ENCODE measurements around the gene FERMT1.

Gene FERMT1

DNA sequence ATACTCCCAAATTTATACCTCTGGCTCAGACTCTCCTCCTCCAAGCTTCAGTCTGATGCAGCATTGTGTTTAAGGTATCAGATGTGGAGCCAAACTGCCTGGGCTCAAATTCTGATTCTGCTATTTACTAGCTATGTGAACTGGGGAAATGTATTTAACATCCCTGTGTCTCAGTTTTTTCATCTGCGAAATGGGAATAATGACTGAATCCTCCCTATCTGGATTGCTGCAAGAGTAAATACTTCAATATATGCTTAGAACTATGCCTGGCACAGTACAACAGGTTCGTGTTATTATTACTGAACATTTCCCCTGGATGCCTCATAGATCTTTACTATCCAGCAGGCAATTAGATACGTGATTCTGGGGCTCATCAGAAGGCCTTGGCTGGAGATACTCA lies 74.4 kb downstream of the FERMT1 start:
- no peaks in the 10 kb centered on the region for H4K20me1 ChIP-seq (ENCODE audit: insufficient read depth, low read length, poor library complexity, severe bottlenecking)

DNA sequence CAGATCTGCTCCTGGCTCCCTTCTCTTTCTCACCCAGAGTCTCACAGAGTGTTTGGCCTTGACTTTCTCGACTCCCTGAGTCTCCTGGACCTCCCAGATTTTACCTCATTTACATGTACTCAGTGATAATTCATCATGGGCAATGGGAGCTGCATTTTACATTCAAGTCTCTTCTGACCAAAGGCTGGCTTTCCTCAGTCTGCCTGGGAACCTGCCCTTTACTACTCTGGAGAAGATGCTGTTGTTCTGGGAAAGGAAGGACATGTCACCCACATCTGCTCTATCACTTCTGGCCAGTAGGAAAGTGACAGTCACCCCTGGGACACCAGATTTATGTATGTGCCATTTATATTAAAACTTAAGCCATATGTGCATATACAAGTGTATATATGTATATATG lies 76.4 kb downstream of the FERMT1 start:
- Histone ChIP-seq H3K9ac (ENCODE audit: low read depth, low read length, poor library complexity, severe bottlenecking) (no peak overlapping the region), H3K36me3 (ENCODE audit: insufficient read depth, low read length) (peaks cover 10% of the 10 kb centered on the region; the same call in 1 of the 2 replicates), H3K27me3 (ENCODE audit: insufficient read depth, low read length, poor library complexity, severe bottlenecking) (no peaks in the 10 kb centered on the region), H4K20me1 (ENCODE audit: insufficient read depth, low read length, poor library complexity, severe bottlenecking) (no peaks in the 10 kb centered on the region), H3K79me2 (ENCODE audit: insufficient read depth, low read length) (no peaks in the 10 kb centered on the region), H3K4me2 (ENCODE audit: low read depth, low read length, poor library complexity, severe bottlenecking) (no peak overlapping the region), H2AFZ (ENCODE audit: low read length) (no peak overlapping the region), H3K4me3 (ENCODE audit: low read length, poor library complexity, severe bottlenecking) (no peak overlapping the region), H3K9me2 (replicated peaks; ENCODE audit: low read depth, low read length) (no peaks in the 10 kb centered on the region), H3F3A (ENCODE audit: low read depth) (no peaks in the 10 kb centered on the region), H3K4me1 (ENCODE audit: insufficient read depth, low read length, poor library complexity, severe bottlenecking) (no peaks in the 10 kb centered on the region), H3K9me3 (ENCODE audit: insufficient read depth, low read depth, low read length) (no peaks in the 10 kb centered on the region)
- no peak for TF ChIP-seq CTCF (conservative IDR thresholded peaks at IDR 0.05; ENCODE audit: low read length)
- TF ChIP-seq EZH2phosphoT487 (IDR thresholded peaks at IDR 0.05; ENCODE audit: borderline replicate concordance) = no peak

More for the DNA sequence above, 74.4 kb downstream of the FERMT1 start:
- no peak overlapping the region for H2AFZ ChIP-seq (ENCODE audit: low read length)
- no peak overlapping the region for H3K9ac ChIP-seq (ENCODE audit: low read depth, low read length, poor library complexity, severe bottlenecking)
- H3K9me2 ChIP-seq (replicated peaks; ENCODE audit: low read depth, low read length) = no peaks in the 10 kb centered on the region
- TF ChIP-seq CTCF (conservative IDR thresholded peaks at IDR 0.05; ENCODE audit: low read length) (no peak), EZH2phosphoT487 (IDR thresholded peaks at IDR 0.05; ENCODE audit: borderline replicate concordance) (no peak)
- no peak overlapping the region for H3K4me3 ChIP-seq (ENCODE audit: low read length, poor library complexity, severe bottlenecking)
- no peaks in the 10 kb centered on the region for H3K36me3 ChIP-seq (ENCODE audit: insufficient read depth, low read length)
- H3F3A ChIP-seq (ENCODE audit: low read depth) = no peaks in the 10 kb centered on the region
- no peaks in the 10 kb centered on the region for H3K27me3 ChIP-seq (ENCODE audit: insufficient read depth, low read length, poor library complexity, severe bottlenecking)
- no peaks in the 10 kb centered on the region for H3K79me2 ChIP-seq (ENCODE audit: insufficient read depth, low read length)
- no peaks in the 10 kb centered on the region for H3K9me3 ChIP-seq (ENCODE audit: insufficient read depth, low read depth, low read length)
- H3K4me2 ChIP-seq (ENCODE audit: low read depth, low read length, poor library complexity, severe bottlenecking) = no peak overlapping the region
- H3K4me1 ChIP-seq (ENCODE audit: insufficient read depth, low read length, poor library complexity, severe bottlenecking) = no peaks in the 10 kb centered on the region

GRCh38 chr20:6045566-6045965 lies 77.3 kb downstream of the FERMT1 start:
- H4K20me1 ChIP-seq (ENCODE audit: insufficient read depth, low read length, poor library complexity, severe bottlenecking) = no peaks in the 10 kb centered on the region
- no peaks in the 10 kb centered on the region for H3K27me3 ChIP-seq (ENCODE audit: insufficient read depth, low read length, poor library complexity, severe bottlenecking)
- no peaks in the 10 kb centered on the region for H3K9me2 ChIP-seq (replicated peaks; ENCODE audit: low read depth, low read length)
- TF ChIP-seq EZH2phosphoT487 (IDR thresholded peaks at IDR 0.05; ENCODE audit: borderline replicate concordance) (no peak), CTCF (conservative IDR thresholded peaks at IDR 0.05; ENCODE audit: low read length) (no peak)
- H3K9me3 ChIP-seq (ENCODE audit: insufficient read depth, low read depth, low read length) = no peaks in the 10 kb centered on the region
- H3K4me3 ChIP-seq (ENCODE audit: low read length, poor library complexity, severe bottlenecking) = no peak overlapping the region
- no peaks in the 10 kb centered on the region for H3F3A ChIP-seq (ENCODE audit: low read depth)
- no peaks in the 10 kb centered on the region for H3K4me1 ChIP-seq (ENCODE audit: insufficient read depth, low read length, poor library complexity, severe bottlenecking)
- H3K4me2 ChIP-seq (ENCODE audit: low read depth, low read length, poor library complexity, severe bottlenecking) = no peak overlapping the region
- no peaks in the 10 kb centered on the region for H3K79me2 ChIP-seq (ENCODE audit: insufficient read depth, low read length)
- H2AFZ ChIP-seq (ENCODE audit: low read length) = no peak overlapping the region
- H3K9ac ChIP-seq (ENCODE audit: low read depth, low read length, poor library complexity, severe bottlenecking) = no peak overlapping the region
- H3K36me3 ChIP-seq (ENCODE audit: insufficient read depth, low read length) = peaks cover 18% of the 10 kb centered on the region; the same call in 1 of the 2 replicates

Data from Loucy (cell line).